A549 (cell line): ENCODE measurements around the gene TFF3.

ENCODE experiments used
- CBX2 ChIP-seq: fragments of 200-600 bp; sonication (generic); IDR thresholded peaks from 2 replicates; pipeline ENCODE4 v1.6.1; 2016; ENCODE audit warnings: low read depth, mild to moderate bottlenecking, borderline replicate concordance
- EP300 ChIP-seq, 2 experiments: fragments of >200 bp; sonication (Bioruptor Twin); formaldehyde crosslinking; IDR thresholded peaks; 2 replicates in 1 of 2; 3 replicates in 1 of 2; pipeline ENCODE4 v1.6.1; 2016 to 2017
- HDAC2 ChIP-seq: fragments of 200-600 bp; sonication (generic); IDR thresholded peaks from 2 replicates; pipeline ENCODE4 v1.6.1; 2016
- JUN ChIP-seq, 2 experiments: fragments of >200 bp; sonication (Bioruptor Twin); formaldehyde crosslinking; IDR thresholded peaks; 2 replicates in 1 of 2; 3 replicates in 1 of 2; pipeline ENCODE4 v1.6.1; 2016 to 2017
- KDM1A ChIP-seq: fragments of 200-600 bp; sonication (generic); IDR thresholded peaks from 2 replicates; pipeline ENCODE4 v1.6.1; 2016; ENCODE audit warnings: low read depth, mild to moderate bottlenecking
- POLR2A ChIP-seq: IDR thresholded peaks from 2 replicates; pipeline ENCODE4 v1.6.1; 2012; ENCODE audit warnings: mild to moderate bottlenecking, low read length
- TF ChIP-seq, protein P1 (sequence below): fragments of 450-650 bp; IDR thresholded peaks from 2 replicates; pipeline ENCODE4 v1.6.1; 2014; ENCODE audit warnings: antibody characterized with exemption
- TF ChIP-seq, protein P2 (sequence below): IDR thresholded peaks from 2 replicates; pipeline ENCODE4 v1.6.1; 2012; ENCODE audit warnings: low read depth, borderline replicate concordance
- TF ChIP-seq, protein P3 (sequence below): fragments of >200 bp; sonication (Bioruptor Twin); formaldehyde crosslinking; IDR thresholded peaks from 3 replicates; pipeline ENCODE4 v1.5.1; 2016

DNA sequence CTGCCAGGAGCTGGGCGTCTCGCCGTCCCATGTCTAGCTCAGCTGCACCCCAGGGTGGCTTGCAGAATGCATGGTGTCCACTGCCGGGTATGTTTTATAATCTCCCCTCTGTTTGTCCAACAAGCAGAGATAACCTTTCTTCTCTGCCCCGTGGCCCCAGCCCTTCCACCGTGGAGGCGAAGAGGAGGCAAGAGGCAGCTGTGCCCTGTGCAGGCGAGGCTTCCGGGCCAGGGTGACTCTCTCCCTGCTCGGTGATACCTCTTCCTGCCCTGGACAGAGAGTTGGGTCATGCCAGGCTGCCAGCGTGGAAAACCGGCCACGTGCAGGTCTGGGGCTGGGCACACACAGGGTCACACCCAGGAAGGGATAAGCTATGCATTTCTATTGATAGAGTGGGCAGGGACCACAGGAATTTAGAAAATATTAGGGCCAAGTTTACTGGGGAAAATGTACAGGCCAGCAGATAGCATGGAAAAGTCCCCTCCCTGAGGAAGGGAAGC is 35.8 kb upstream of the TFF3 start, which contains the start of gene TFF2:
- TF ChIP-seq KDM1A (no peak), CBX2 (no peak), HDAC2 (no peak), JUN (IDR thresholded peaks at IDR 0.05) (no peak), POLR2A (no peak), EP300 (IDR thresholded peaks at IDR 0.05) (no peak)
- TF ChIP-seq, protein P1, sequence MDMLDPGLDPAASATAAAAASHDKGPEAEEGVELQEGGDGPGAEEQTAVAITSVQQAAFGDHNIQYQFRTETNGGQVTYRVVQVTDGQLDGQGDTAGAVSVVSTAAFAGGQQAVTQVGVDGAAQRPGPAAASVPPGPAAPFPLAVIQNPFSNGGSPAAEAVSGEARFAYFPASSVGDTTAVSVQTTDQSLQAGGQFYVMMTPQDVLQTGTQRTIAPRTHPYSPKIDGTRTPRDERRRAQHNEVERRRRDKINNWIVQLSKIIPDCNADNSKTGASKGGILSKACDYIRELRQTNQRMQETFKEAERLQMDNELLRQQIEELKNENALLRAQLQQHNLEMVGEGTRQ, result no peak
- TF ChIP-seq, protein P2, sequence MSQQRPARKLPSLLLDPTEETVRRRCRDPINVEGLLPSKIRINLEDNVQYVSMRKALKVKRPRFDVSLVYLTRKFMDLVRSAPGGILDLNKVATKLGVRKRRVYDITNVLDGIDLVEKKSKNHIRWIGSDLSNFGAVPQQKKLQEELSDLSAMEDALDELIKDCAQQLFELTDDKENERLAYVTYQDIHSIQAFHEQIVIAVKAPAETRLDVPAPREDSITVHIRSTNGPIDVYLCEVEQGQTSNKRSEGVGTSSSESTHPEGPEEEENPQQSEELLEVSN, result no peak
- TF ChIP-seq, protein P3, sequence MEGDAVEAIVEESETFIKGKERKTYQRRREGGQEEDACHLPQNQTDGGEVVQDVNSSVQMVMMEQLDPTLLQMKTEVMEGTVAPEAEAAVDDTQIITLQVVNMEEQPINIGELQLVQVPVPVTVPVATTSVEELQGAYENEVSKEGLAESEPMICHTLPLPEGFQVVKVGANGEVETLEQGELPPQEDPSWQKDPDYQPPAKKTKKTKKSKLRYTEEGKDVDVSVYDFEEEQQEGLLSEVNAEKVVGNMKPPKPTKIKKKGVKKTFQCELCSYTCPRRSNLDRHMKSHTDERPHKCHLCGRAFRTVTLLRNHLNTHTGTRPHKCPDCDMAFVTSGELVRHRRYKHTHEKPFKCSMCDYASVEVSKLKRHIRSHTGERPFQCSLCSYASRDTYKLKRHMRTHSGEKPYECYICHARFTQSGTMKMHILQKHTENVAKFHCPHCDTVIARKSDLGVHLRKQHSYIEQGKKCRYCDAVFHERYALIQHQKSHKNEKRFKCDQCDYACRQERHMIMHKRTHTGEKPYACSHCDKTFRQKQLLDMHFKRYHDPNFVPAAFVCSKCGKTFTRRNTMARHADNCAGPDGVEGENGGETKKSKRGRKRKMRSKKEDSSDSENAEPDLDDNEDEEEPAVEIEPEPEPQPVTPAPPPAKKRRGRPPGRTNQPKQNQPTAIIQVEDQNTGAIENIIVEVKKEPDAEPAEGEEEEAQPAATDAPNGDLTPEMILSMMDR, result no peak
